HepG2 (cell line): ENCODE results near the gene CPNE1. TPM values are rescaled to one million over a fixed set of nuclear protein-coding genes. Genes with fewer than 3 reads are reported as not detected.

Experiments used
- ATAC-seq: fragments of 200-7000 bp; cut with Tn5 transposase; 3 replicates; pipeline ENCODE4 v1.9.1; 2020; ENCODE audit warnings: mild to moderate bottlenecking, moderate library complexity
- BruUV-seq: library from RNA; stranded (reverse); fragments of 400-500 nt; replicated peaks from 2 replicates; lab custom pipeline; 2021; lab: Mats Ljungman, UMichigan
- CTCF ChIA-PET: fragments of 300-600 bp; formaldehyde crosslinking; extraction: SDS; loops from one replicate; lab custom pipeline; 2021; ENCODE audit warnings: low total read pairs, inconsistent platforms, low intra/inter-chr PET ratio; lab: Yijun Ruan, JAX
- POLR2A ChIA-PET: fragments of 350-600 bp; sonication (Branson Sonifier 250); formaldehyde crosslinking; loops from one replicate; lab custom pipeline; 2020; ENCODE audit warnings: antibody characterized with exemption, inconsistent platforms; lab: Yijun Ruan, JAX
- DNase-seq: peaks from one replicate; pipeline ENCODE4 v3.0.0-alpha.2; 2015; ENCODE audit warnings: low spot score
- FAIRE-seq: peaks from 3 replicates; lab custom pipeline; 2011; peaks lifted over from hg19 to GRCh38; lab: Jason Lieb, UNC
- H2AFZ ChIP-seq: one replicate; pipeline ENCODE4 v1.6.1; 2011; ENCODE audit warnings: low read length, inconsistent platforms
- H3K27ac ChIP-seq: fragments of 300-600 bp; 3 replicates; pipeline ENCODE4 v1.8.0; 2011; ENCODE audit warnings: mixed run types, mild to moderate bottlenecking, mixed read lengths, low read length, inconsistent platforms; ENCODE audit not compliant: insufficient read depth; ENCODE audit errors: extremely low read length
- H3K27me3 ChIP-seq, 2 experiments: fragments of 200-600 bp in 1 of 2; 2 replicates in 1 of 2; 3 replicates in 1 of 2; pipeline versions ENCODE4 v1.6.0 to v1.8.0; 2011; ENCODE audit warnings: low read length in 2 of 2, mild to moderate bottlenecking in 2 of 2, moderate library complexity in 2 of 2, inconsistent platforms in 1 of 2; ENCODE audit not compliant: insufficient read depth in 2 of 2, control insufficient read depth in 1 of 2
- H3K36me3 ChIP-seq, 2 experiments: fragments of 200-600 bp in 1 of 2; replicated peaks in 1 of 2; 2 replicates in 1 of 2; 3 replicates in 1 of 2; pipeline versions ENCODE4 v1.5.1 to v1.8.0; 2011; ENCODE audit warnings: low read length in 2 of 2, inconsistent platforms in 1 of 2; ENCODE audit not compliant: insufficient read depth in 2 of 2, control insufficient read depth in 1 of 2
- H3K4me1 ChIP-seq: 2 replicates; pipeline ENCODE4 v1.5.1; 2012; ENCODE audit warnings: low read length, inconsistent platforms; ENCODE audit not compliant: insufficient read depth
- H3K4me2 ChIP-seq: 2 replicates; pipeline ENCODE4 v1.6.0; 2011; ENCODE audit warnings: low read depth, low read length, inconsistent platforms
- H3K4me3 ChIP-seq, 3 experiments: fragments of 200-600 bp in 1 of 3; sonication (generic), shearing (Covaris generic) in 1 of 3; replicated peaks in 1 of 3; 2 replicates each; pipeline ENCODE4 v1.5.1; 2011 to 2016; ENCODE audit warnings: low read length in 3 of 3, inconsistent platforms in 2 of 3, low read depth in 2 of 3, mild to moderate bottlenecking in 2 of 3, control low read depth in 1 of 3, mixed read lengths in 1 of 3; ENCODE audit not compliant: insufficient read depth in 1 of 3
- H3K79me2 ChIP-seq: one replicate; pipeline ENCODE4 v1.6.1; 2011; ENCODE audit warnings: low read length, inconsistent platforms; ENCODE audit not compliant: insufficient read depth
- H3K9ac ChIP-seq: 2 replicates; pipeline ENCODE4 v1.6.0; 2011; ENCODE audit warnings: mild to moderate bottlenecking, low read depth, low read length, inconsistent platforms; ENCODE audit not compliant: insufficient read depth
- H3K9me3 ChIP-seq: 2 replicates; pipeline ENCODE4 v1.5.1; 2012; ENCODE audit warnings: mild to moderate bottlenecking, low read length
- H4K20me1 ChIP-seq: 2 replicates; pipeline ENCODE4 v1.6.0; 2011; ENCODE audit warnings: inconsistent platforms, mild to moderate bottlenecking, low read length, moderate library complexity; ENCODE audit not compliant: insufficient read depth
- CC2D1A ChIP-seq: sonication (generic); formaldehyde crosslinking; IDR thresholded peaks from 2 replicates; pipeline ENCODE4 v1.8.1; 2023; ENCODE audit warnings: mild to moderate bottlenecking, missing genetic modification reagents
- GABPB1 ChIP-seq: IDR thresholded peaks from 2 replicates; pipeline ENCODE4 v1.6.1; 2016; ENCODE audit warnings: mild to moderate bottlenecking, missing genetic modification reagents, moderate library complexity, missing compliant biosample characterization
- MEIS2 ChIP-seq: sonication (generic); formaldehyde crosslinking; IDR thresholded peaks from 2 replicates; pipeline ENCODE4 v1.9.0; 2021; ENCODE audit warnings: mild to moderate bottlenecking, missing genetic modification reagents
- MTA1 ChIP-seq: sonication (generic); formaldehyde crosslinking; IDR thresholded peaks from 2 replicates; pipeline ENCODE4 v1.4.0; 2020; ENCODE audit warnings: missing genetic modification reagents, mild to moderate bottlenecking, borderline replicate concordance
- PAWR ChIP-seq: sonication (generic); formaldehyde crosslinking; IDR thresholded peaks from 2 replicates; pipeline ENCODE4 v1.4.0; 2020; ENCODE audit warnings: missing genetic modification reagents, mild to moderate bottlenecking, borderline replicate concordance
- SMARCC2 ChIP-seq: fragments of 450-650 bp; IDR thresholded peaks from 2 replicates; pipeline ENCODE4 v1.6.1; 2017; ENCODE audit warnings: antibody characterized with exemption, mild to moderate bottlenecking
- SOX5 ChIP-seq: IDR thresholded peaks from 2 replicates; pipeline ENCODE4 v1.6.1; 2016; ENCODE audit warnings: borderline replicate concordance
- SUZ12 ChIP-seq: fragments of 150-350 bp; IDR thresholded peaks from 2 replicates; pipeline ENCODE4 v1.6.1; 2014; ENCODE audit warnings: low read depth, low read length
- ZNF205 ChIP-seq: IDR thresholded peaks from 2 replicates; pipeline ENCODE4 v1.6.1; 2018; ENCODE audit warnings: missing biosample characterization, missing genetic modification reagents
- WGBS: methylation state at CpG from one replicate; pipeline ENCODE4 v1.1.6; 2017; ENCODE audit warnings: low lambda C conversion rate; 5-methylcytosine and 5-hydroxymethylcytosine counted together
- in situ Hi-C: cut with HindIII; loops from 2 replicates; pipeline ENCODE4 v1.10.0; 2017; ENCODE audit warnings: low pct_unique_long_range_greater_than_20kb; ENCODE audit not compliant: extremely low pct_ligation_motif_present
- intact Hi-C: fragments of 100-400 bp; cut with micrococcal nuclease; formaldehyde crosslinking; loops from one replicate; pipeline ENCODE4 v1.10.0; 2022; ENCODE audit not compliant: unreplicated experiment
- polyA plus RNA-seq, 8 experiments: library from polyadenylated mRNA; depleted of rRNA in 3 of 8; stranded (reverse) in 7 of 8; unstranded in 1 of 8; fragments of >200 nt; fragmentation: Illumina TruSeq in 4 of 8; extraction: Trizol in 4 of 8; gene quantifications; 2 replicates each; pipeline versions ENCODE4 v1.2.1 to v1.2.3, GENCODE V29; 2011 to 2016; ENCODE audit warnings: low read depth in 4 of 8, missing spikeins in 1 of 8, mixed read lengths in 1 of 8; ENCODE audit not compliant: insufficient read depth in 1 of 8
- total RNA-seq, 5 experiments: library from RNA; depleted of rRNA; stranded (reverse); fragments of >200 nt; fragmentation: Illumina TruSeq; extraction: Trizol; gene quantifications; 2 replicates each; pipeline ENCODE4 v1.2.3, GENCODE V29; 2016; ENCODE audit warnings: low read depth in 1 of 5
- TF ChIP-seq, protein P1 (sequence below): sonication (generic); formaldehyde crosslinking; IDR thresholded peaks from 2 replicates; pipeline ENCODE4 v1.8.1; 2022; ENCODE audit warnings: low read depth, mild to moderate bottlenecking, missing genetic modification reagents
- TF ChIP-seq, protein P2 (sequence below): sonication (generic); formaldehyde crosslinking; IDR thresholded peaks from 2 replicates; pipeline ENCODE4 v1.5.0; 2020; ENCODE audit warnings: mild to moderate bottlenecking, missing genetic modification reagents
- TF ChIP-seq, protein P3 (sequence below): sonication (generic); formaldehyde crosslinking; IDR thresholded peaks from 2 replicates; pipeline ENCODE4 v1.5.1; 2020; ENCODE audit warnings: missing genetic modification reagents, mild to moderate bottlenecking, borderline replicate concordance

CPNE1 gene
- total and polyA plus RNA-seq, 2 of the 13 experiments (the other 11 are each of a cell fraction or from before 2014, with no cell fraction given), result 408 to 431 TPM

- TF ChIP-seq CC2D1A (CRISPR knock-in tag), result no peak
- TF ChIP-seq SUZ12, result 0 out of 2 replicates have a peak, but pooled peaks have one; percentile 2
- TF ChIP-seq SMARCC2, result no peak
- TF ChIP-seq MTA1, result no peak
Observed at GRCh38 chr20:35601990-35602389, 62.7 kb downstream of the CPNE1 start (continued).

DNA sequence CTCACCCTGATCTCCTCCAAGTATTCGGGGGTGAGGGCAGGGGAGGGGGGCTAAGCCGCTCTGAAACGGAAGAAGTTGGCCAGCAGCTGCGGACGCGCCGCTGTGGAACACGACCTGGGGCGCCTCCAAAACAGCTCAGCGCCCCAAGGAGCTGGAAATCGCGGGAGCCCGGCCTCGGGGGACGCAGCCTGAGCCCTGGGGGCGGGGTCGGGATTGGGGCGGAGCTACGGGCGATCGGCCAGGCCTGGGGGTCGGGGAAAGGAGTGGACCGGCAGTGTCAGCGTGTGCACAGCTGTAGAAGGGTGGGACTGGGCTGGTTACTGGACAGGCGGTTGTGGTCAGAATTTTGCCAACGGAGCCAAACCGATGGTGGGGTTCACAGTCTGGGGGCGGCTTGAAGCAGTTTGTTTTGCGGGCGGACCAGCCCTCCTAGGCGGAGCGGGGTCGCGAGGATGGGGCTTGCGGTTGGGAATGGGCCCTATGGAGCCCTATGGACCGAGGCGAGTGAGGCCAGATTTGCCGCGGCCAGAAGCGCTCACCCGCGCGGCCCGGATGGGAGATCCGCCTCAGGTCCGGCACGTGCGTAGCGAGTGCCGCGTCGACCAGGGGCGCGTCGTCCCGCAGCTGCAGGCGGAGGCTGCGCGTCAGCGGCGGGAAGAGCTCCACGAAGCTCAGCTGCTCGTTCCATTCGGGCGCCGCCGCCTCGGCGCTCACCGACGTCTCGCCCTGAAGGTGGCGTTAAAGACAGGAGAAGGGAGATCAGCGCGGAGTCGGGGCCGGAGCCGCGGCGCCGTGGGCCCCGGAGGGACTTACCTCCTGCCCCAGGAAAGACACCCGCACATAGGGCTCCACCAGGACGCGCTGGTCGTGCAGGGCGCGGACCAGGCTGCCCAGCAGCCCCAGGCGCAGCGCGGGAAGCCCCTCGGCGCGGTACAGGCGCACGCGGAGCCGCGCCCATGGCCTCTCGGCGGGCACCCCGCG is 63.4 kb downstream of the CPNE1 start:
- no peak for FAIRE-seq
- Histone ChIP-seq H3K4me1 (peaks cover 26% of the 10 kb centered on the region), H3K36me3 (no peaks in the 10 kb centered on the region), H3K27ac (no peak overlapping the region), H3K4me3 (peak overlapping the region in 1 of 3 experiments; percentile 36; a peak in 1 of 6 replicates), H2AFZ (no peak overlapping the region), H3K79me2 (no peaks in the 10 kb centered on the region), H3K4me2 (peak overlapping the region; percentile 38), H4K20me1 (no peaks in the 10 kb centered on the region), H3K27me3 (peaks cover 3 to 23% of the 10 kb centered on the region in 2 experiments; a peak in 4 of 5 replicates), H3K9me3 (no peaks in the 10 kb centered on the region), H3K9ac (no peak overlapping the region)
- 73% methylated on average over 88 of the region's 103 CpGs for WGBS
- in situ Hi-C loops, result loop anchor here (5.0 kb wide), 1 partner anchor 139 kb away; no protein-coding TSS in a partner anchor
- no TSS peak for BruUV-seq
- CTCF ChIA-PET, result interaction anchor here (1.1 kb wide), 1 partner anchor 283 kb away, joined by 4 read pairs; no protein-coding TSS in a partner anchor
- DNase-seq, result peak; percentile 35
- POLR2A ChIA-PET, result interaction anchor here (0.6 to 1.0 kb wide), 3 partner anchors 18 to 146 kb away, joined by 3 read pairs; partner anchors contain the start of genes CEP250 and RBM39
- peak; percentile 41 for ATAC-seq
- intact Hi-C loops, result no loop called here
- TF ChIP-seq, protein P1, sequence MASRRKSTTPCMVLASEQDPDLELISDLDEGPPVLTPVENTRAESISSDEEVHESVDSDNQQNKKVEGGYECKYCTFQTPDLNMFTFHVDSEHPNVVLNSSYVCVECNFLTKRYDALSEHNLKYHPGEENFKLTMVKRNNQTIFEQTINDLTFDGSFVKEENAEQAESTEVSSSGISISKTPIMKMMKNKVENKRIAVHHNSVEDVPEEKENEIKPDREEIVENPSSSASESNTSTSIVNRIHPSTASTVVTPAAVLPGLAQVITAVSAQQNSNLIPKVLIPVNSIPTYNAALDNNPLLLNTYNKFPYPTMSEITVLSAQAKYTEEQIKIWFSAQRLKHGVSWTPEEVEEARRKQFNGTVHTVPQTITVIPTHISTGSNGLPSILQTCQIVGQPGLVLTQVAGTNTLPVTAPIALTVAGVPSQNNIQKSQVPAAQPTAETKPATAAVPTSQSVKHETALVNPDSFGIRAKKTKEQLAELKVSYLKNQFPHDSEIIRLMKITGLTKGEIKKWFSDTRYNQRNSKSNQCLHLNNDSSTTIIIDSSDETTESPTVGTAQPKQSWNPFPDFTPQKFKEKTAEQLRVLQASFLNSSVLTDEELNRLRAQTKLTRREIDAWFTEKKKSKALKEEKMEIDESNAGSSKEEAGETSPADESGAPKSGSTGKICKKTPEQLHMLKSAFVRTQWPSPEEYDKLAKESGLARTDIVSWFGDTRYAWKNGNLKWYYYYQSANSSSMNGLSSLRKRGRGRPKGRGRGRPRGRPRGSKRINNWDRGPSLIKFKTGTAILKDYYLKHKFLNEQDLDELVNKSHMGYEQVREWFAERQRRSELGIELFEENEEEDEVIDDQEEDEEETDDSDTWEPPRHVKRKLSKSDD, result peak; percentile 64; the same call in 1 of the 2 replicates
- no peak for TF ChIP-seq ZNF205 (CRISPR knock-in tag)
- TF ChIP-seq SOX5 (CRISPR knock-in tag), result 0 out of 2 replicates have a peak, but pooled peaks have one; percentile 17
- TF ChIP-seq GABPB1 (CRISPR knock-in tag), result peak; percentile 57
- TF ChIP-seq, protein P2, sequence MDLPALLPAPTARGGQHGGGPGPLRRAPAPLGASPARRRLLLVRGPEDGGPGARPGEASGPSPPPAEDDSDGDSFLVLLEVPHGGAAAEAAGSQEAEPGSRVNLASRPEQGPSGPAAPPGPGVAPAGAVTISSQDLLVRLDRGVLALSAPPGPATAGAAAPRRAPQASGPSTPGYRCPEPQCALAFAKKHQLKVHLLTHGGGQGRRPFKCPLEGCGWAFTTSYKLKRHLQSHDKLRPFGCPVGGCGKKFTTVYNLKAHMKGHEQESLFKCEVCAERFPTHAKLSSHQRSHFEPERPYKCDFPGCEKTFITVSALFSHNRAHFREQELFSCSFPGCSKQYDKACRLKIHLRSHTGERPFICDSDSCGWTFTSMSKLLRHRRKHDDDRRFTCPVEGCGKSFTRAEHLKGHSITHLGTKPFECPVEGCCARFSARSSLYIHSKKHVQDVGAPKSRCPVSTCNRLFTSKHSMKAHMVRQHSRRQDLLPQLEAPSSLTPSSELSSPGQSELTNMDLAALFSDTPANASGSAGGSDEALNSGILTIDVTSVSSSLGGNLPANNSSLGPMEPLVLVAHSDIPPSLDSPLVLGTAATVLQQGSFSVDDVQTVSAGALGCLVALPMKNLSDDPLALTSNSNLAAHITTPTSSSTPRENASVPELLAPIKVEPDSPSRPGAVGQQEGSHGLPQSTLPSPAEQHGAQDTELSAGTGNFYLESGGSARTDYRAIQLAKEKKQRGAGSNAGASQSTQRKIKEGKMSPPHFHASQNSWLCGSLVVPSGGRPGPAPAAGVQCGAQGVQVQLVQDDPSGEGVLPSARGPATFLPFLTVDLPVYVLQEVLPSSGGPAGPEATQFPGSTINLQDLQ (CRISPR knock-in tag), result peak; percentile 70; the same call in 1 of the 2 replicates
- 0 out of 2 replicates have a peak, but pooled peaks have one; percentile 79 for TF ChIP-seq PAWR (CRISPR knock-in tag)
- TF ChIP-seq, protein P3, sequence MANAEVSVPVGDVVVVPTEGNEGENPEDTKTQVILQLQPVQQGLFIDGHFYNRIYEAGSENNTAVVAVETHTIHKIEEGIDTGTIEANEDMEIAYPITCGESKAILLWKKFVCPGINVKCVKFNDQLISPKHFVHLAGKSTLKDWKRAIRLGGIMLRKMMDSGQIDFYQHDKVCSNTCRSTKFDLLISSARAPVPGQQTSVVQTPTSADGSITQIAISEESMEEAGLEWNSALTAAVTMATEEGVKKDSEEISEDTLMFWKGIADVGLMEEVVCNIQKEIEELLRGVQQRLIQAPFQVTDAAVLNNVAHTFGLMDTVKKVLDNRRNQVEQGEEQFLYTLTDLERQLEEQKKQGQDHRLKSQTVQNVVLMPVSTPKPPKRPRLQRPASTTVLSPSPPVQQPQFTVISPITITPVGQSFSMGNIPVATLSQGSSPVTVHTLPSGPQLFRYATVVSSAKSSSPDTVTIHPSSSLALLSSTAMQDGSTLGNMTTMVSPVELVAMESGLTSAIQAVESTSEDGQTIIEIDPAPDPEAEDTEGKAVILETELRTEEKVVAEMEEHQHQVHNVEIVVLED (CRISPR knock-in tag), result 0 out of 2 replicates have a peak, but pooled peaks have one; percentile 39
- TF ChIP-seq MEIS2 (CRISPR knock-in tag), result peak; percentile 66; the same call in 1 of the 2 replicates
